ENCODE results near the gene PAPSS2.
"Not testable (repeated sequence)": the region's sequence is repeated elsewhere in the genome, so short reads cannot be mapped to it uniquely, and the experiment has no call there.

PAPSS2 gene

DNA sequence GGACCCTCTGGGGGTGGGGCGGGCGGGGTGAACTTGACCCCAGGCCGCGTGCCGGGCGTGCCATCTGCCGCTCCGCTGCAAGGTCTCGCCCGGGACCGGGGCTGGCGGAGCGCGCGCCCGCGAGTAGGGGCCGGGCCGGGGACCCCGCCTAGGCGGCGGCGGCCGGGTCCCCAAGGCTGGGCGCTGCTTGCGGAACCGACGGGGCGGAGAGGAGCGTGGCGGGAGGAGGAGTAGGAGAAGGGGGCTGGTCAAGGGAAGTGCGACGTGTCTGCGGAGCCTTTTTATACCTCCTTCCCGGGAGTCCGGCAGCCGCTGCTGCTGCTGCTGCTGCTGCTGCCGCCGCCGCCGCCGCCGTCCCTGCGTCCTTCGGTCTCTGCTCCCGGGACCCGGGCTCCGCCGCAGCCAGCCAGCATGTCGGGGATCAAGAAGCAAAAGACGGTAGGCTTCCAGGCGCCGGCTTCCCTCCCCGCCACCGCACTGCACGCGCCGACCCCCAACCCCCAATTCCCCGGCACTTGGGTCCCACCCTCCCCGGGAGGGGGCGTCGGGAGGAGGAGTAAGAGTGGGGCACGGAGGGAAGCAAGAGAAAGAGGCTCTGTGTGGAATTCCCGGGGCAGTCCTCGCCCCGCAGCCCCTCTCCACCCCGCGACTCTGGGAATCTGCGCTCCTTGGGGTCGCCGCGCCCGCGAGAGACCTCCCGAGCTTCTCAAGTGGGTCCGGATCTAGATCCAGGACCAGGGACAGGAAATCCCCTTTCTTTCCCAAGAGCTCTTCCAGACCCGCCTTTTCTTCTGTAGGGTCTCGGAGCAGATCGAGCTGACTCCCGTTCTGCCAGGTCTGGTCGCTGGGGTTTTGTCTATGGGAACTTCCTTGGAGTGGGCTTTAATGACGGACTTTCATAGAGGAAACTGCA lies at the start of gene PAPSS2:
PAPSS2 (plus strand) TSS at position 308 of the 913 bp plus-strand sequence; CDS start at position 412, 104 bp downstream.
- Mint-ChIP-seq H3K4me1 (peaks cover 13% of the 10 kb centered on the region), H3K36me3 (no peaks in the 10 kb centered on the region), H3K4me3 (peak within 1 kb of the TSS; percentile 71), H3K27me3 (peaks cover 56% of the 10 kb centered on the region), H3K27ac (no peak within 1 kb of the TSS), H3K9me3 (no peaks in the 10 kb centered on the region)
- DNase-seq, result peak; percentile 32
- CTCF ChIA-PET, result no interaction called here

DNA sequence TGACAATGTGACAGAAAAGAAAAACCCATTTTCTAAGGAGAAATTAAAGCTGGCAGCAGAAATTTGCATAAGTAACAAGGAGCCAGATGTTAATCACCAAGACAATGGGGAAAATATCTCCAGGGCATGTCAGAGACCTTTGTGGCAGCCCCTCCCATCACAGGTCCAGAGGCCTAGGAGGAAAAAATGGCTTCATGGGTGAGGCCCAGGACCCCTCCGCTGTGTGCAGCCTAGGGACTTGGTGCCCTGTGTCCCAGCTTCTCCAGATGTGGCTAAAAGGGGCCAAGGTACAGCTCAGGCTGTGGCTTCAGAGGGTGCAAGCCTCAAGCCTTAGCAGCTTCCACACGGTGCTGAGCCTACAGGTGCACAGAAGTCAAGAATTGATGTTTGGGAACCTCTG lies 48.3 kb upstream of the PAPSS2 start:
- H3K4me3 Mint-ChIP-seq, H3K4me1 Mint-ChIP-seq, H3K9me3 Mint-ChIP-seq, CTCF ChIA-PET, H3K36me3 Mint-ChIP-seq, DNase-seq, H3K27me3 Mint-ChIP-seq, H3K27ac Mint-ChIP-seq: not testable (repeated sequence)

DNA sequence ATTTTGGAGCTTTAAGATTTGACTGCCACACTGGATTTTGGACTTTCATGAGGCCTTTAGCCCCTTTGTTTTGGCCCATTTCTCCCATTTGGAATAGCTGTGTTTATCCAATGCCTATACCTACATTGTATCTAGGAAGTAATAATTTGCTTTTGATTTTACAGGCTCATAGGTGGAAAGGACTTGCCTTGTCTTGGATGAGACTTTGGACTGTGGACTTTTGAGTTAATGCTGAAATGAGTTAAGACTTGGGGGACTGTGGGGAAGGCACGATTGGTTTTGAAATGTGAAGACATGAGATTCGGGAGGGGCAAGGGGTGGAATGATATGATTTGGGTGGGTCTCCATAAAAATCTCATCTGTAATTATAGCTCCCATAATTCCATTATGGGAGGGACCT lies 47.6 kb upstream of the PAPSS2 start:
- no peak overlapping the region for H3K4me3 Mint-ChIP-seq
- no peak overlapping the region for H3K27ac Mint-ChIP-seq
- H3K27me3 Mint-ChIP-seq, result peaks cover 14% of the 10 kb centered on the region
- no peaks in the 10 kb centered on the region for H3K9me3 Mint-ChIP-seq
- CTCF ChIA-PET, result no interaction called here
- H3K4me1 Mint-ChIP-seq, result no peaks in the 10 kb centered on the region
- no peak for DNase-seq
- H3K36me3 Mint-ChIP-seq, result no peaks in the 10 kb centered on the region

DNA sequence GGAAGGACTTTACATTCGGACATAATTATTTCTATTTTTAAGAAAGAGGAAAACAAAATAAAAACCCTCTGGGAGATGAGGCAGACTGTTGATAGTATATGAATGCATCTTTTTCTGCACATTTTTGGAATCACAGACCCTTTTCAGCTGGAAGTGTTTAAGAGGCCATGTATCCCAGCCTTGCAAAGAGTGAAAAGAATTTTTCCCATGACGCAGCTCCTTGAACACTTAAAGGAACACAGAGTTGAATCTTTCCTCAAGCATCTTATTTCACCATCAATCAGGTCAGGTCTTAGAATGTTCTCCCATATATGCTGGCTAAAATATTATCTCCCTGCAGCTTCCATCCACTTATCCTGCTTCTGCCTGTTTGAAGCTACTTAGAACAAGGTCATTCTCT lies 45.9 kb upstream of the PAPSS2 start:
- CTCF ChIA-PET, result no interaction called here

DNA sequence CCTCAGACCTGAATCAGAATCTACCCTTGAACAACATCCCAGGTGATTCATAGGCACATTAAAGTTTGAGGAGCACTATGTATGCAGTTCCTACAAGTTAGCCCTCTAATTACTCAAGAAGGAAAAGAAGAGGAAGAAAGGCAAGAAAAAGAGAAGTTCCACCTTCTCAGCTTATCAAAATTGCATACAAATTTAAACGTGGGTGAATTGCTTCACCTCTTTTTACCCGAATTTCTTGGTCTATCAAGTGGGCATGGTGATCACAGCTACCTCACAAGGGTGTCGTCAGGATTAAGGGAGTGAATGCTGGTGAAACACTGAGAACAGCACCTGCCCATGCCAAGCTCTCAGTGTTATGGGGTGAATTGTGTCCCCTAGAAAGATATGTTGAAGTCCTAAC lies 43.8 kb upstream of the PAPSS2 start:
- CTCF ChIA-PET, result interaction anchor here (0.5 kb wide), 1 partner anchor 683 kb away, joined by 3 read pairs; no protein-coding TSS in a partner anchor
- Mint-ChIP-seq H3K27ac (no peak overlapping the region), H3K4me1 (no peaks in the 10 kb centered on the region), H3K36me3 (no peaks in the 10 kb centered on the region), H3K4me3 (no peak overlapping the region), H3K9me3 (no peaks in the 10 kb centered on the region), H3K27me3 (peaks cover 27% of the 10 kb centered on the region)
- DNase-seq, result no peak

More for the DNA sequence above, 45.9 kb upstream of the PAPSS2 start:
- no peak overlapping the region for H3K4me3 Mint-ChIP-seq
- peaks cover 19% of the 10 kb centered on the region for H3K27me3 Mint-ChIP-seq
- no peaks in the 10 kb centered on the region for H3K36me3 Mint-ChIP-seq
- no peaks in the 10 kb centered on the region for H3K4me1 Mint-ChIP-seq
- H3K9me3 Mint-ChIP-seq, result no peaks in the 10 kb centered on the region
- H3K27ac Mint-ChIP-seq, result no peak overlapping the region
- DNase-seq, result no peak

DNA sequence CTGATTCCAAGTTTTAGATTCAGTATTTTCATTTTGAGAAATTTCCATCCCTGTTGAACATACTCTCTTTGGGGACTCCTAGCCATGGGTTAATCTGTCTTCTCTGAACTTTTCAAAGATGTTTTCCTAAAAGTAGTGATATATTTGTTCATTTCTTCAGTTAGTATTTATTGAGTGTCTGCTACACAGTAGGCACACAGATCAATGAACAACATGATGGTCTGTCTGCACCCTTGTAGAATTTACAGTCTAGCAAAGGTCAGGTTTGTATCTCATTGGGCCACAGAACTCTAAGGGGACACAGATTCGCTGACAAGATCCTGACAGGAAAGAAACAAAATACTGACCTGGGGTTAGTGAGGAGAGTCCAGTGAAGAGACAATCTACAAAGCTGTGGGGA lies 42.2 kb upstream of the PAPSS2 start:
- CTCF ChIA-PET, result no interaction called here
- no peak overlapping the region for H3K4me3 Mint-ChIP-seq
- H3K27me3 Mint-ChIP-seq, result peaks cover 29% of the 10 kb centered on the region
- no peak overlapping the region for H3K27ac Mint-ChIP-seq
- H3K36me3 Mint-ChIP-seq, result no peaks in the 10 kb centered on the region
- H3K9me3 Mint-ChIP-seq, result no peaks in the 10 kb centered on the region
- no peak for DNase-seq
- H3K4me1 Mint-ChIP-seq, result no peaks in the 10 kb centered on the region

DNA sequence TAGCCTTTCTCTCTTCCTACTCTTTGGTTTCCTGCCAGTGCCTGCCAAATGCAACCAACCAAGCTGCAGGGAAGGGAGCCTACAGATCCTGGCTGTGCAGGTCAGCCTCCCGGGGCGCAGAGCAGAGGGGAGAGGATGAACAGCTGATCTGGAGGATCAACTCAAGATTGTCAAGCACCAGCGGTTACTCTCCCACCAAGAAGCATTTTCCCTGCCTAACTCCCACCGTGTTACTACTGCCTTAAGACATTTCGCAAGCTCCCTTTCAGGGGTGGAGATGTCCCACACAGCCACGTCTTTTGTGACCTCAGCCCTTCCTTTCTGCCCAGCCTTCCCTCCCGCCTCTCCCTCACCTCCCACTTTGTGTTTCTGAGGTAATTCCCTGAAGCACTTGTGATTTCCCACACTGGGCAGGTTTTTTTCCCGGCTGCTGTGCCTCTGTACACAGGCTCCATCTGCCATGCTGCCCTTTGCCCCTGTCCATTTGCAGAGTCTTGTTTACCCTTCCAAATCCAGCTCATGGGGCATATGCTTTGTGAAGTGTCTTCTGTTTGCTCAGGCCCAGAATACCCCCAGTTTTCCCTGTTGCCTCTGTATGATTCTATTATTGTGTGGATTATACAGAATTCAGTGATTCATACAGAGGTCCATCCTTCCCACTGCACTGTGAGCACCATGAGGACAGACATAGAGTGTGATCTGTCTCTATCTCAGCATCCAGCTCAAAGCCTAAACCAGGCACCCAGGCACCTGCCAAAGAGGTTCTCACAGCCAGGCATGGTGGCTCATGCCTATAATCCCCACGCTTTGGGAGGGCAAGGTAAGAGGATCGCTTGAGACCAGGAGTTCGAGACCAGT lies 40.9 kb upstream of the PAPSS2 start:
- peaks cover 32% of the 10 kb centered on the region for H3K27me3 Mint-ChIP-seq
- no peaks in the 10 kb centered on the region for H3K36me3 Mint-ChIP-seq
- H3K4me1 Mint-ChIP-seq, result no peaks in the 10 kb centered on the region
- CTCF ChIA-PET, result no interaction called here
- H3K27ac Mint-ChIP-seq, result no peak overlapping the region
- no peak for DNase-seq
- H3K4me3 Mint-ChIP-seq, result no peak overlapping the region
- no peaks in the 10 kb centered on the region for H3K9me3 Mint-ChIP-seq

DNA sequence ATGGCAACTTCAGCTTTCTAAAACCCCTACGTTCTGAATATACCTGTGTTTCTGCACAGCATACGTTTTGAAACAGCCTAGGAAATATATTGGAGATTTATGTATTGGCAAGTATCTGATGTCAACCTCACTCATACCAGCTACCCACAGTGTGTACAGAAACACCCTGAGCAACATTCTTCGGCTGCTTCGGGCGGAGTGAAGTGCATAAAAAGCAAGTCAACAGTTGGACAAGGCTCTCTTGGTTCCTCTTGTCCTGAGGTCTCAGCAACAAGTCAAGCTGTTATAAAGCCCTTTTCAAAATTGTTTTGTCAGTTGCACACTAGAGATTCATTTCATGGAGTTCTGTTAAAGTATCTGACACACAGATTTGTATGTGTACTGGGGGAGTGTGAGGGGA lies 40.0 kb upstream of the PAPSS2 start:
- CTCF ChIA-PET, result no interaction called here
- Mint-ChIP-seq H3K27me3 (peaks cover 37% of the 10 kb centered on the region), H3K4me3 (no peak overlapping the region), H3K4me1 (no peaks in the 10 kb centered on the region), H3K36me3 (no peaks in the 10 kb centered on the region), H3K27ac (no peak overlapping the region), H3K9me3 (no peaks in the 10 kb centered on the region)
- no peak for DNase-seq

DNA sequence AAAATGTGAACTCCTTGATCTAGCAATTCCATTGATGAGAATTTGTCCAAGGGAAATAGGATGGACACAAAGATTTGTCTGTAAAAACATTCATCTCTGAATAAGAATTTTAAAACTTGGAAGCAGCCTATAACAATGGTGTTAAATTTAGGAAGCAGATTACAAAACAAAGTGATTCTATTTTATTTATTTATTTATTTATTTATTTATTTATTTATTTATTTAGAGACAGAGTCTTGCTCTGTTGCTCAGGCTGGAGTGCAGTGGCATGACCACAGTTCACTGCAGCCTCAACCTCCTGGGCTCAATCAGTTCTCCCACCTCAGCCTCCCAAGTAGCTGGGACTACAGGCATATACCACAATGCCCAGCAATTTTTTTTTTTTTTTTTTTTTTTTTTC lies 38.2 kb upstream of the PAPSS2 start:
- H3K27ac Mint-ChIP-seq, CTCF ChIA-PET, H3K4me1 Mint-ChIP-seq, H3K9me3 Mint-ChIP-seq, DNase-seq, H3K36me3 Mint-ChIP-seq, H3K4me3 Mint-ChIP-seq: not testable (repeated sequence)
- H3K27me3 Mint-ChIP-seq, result peaks cover 33% of the 10 kb centered on the region

DNA sequence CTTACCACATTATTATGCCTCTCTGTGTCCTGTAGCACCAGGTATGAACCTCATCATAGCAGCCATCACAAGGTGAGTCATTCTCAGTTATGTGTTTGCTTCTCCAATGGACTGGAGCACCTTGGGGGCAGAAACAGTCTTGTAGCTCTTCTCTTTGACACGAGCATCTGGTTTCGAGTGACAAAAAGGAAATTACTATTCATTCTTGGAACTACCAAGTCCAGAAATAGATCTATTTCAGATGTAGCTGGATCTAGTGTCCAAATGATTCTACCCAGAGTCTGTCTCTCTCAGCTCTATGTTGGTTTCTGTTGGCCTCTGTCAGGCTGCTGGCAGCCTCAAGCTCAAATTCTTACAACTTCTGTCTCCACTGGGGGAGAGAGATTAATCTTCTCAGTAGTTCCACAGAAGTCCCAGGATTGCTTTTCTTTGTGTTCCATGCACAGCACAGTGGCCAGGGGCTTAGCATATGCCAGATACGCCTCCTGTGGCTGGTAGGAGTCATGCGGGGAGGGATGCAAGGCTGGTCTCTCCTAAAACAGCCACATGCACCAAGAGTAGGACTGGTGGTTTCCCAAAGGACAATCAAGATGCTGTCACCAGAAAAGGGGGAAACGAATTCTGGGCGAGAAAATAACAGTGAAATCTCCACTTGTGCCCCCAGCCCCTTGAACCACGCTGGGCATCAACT lies 37.2 kb upstream of the PAPSS2 start:
- DNase-seq, result no peak
- Mint-ChIP-seq H3K4me3 (no peak overlapping the region), H3K4me1 (no peaks in the 10 kb centered on the region), H3K27me3 (peaks cover 28% of the 10 kb centered on the region), H3K27ac (no peak overlapping the region), H3K36me3 (no peaks in the 10 kb centered on the region), H3K9me3 (no peaks in the 10 kb centered on the region)
- CTCF ChIA-PET, result interaction anchor here (0.6 kb wide), 1 partner anchor 1154 kb away, joined by 3 read pairs; no protein-coding TSS in a partner anchor

DNA sequence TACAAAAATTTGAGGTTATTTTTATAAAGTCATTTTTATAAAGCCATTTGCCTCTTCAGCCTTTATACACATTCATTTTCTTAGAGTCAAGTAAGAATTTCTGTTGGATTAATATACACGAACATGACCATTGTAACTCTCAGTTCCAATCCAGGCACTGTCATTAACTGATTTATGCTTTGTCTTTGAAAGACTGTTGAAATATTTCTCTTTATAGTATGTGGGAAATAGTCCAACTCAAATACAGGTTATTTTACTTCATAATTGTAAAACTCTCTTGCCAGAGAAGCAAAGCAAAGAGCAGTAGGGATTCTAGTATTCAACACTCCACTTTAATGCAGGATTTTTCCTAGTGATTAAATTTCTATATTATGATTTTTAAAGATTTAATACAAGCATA lies 36.5 kb upstream of the PAPSS2 start:
- H3K9me3 Mint-ChIP-seq, result no peaks in the 10 kb centered on the region
- H3K4me3 Mint-ChIP-seq, result no peak overlapping the region
- peaks cover 31% of the 10 kb centered on the region for H3K27me3 Mint-ChIP-seq
- no peak overlapping the region for H3K27ac Mint-ChIP-seq
- no peak for DNase-seq
- H3K4me1 Mint-ChIP-seq, result no peaks in the 10 kb centered on the region
- CTCF ChIA-PET, result no interaction called here
- no peaks in the 10 kb centered on the region for H3K36me3 Mint-ChIP-seq

DNA sequence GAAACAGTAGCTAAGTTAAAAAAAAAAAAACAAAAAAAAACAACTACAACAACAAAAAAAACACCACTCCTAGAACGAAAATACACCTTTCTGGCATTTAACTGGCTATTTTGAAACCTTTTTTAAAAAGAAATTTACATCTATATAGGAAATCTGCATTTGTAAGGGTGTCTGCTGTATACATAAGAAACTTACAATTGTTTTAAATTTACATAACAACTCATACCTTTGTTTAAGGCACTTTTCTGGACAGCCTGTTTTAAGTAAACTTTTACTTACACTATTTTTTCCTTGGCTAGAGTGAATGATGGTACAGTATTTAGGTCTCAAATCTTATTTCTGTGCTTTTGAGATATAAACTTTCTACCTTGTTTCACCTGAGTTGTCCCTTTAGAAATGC lies 34.0 kb upstream of the PAPSS2 start:
- no peak for DNase-seq
- Mint-ChIP-seq H3K27me3 (peaks cover 20% of the 10 kb centered on the region), H3K9me3 (no peaks in the 10 kb centered on the region), H3K36me3 (no peaks in the 10 kb centered on the region), H3K4me3 (no peak overlapping the region), H3K27ac (no peak overlapping the region), H3K4me1 (no peaks in the 10 kb centered on the region)
- CTCF ChIA-PET, result no interaction called here

DNA sequence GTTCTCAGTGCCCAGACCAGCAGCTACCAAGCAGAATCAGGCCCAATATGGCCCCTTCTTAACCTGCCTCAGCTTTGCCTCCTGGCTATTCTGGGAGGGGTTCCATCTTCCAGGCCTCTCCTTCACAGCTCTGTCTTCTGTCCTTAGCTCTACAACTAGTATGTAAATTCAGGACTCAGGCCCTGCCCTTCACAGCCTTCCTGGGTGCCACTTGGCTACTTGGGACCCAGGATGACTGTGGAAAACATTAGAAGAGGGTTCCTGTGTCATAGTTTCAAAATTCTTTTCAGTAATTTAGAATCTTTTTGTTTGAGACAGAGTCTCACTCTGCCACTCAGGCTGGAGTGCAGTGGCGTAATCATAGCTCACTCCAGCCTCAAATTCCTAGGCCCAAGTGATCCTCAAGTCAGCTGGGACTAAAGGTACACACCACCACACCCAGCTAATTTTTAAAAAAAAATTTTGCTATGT lies 33.2 kb upstream of the PAPSS2 start:
- CTCF ChIA-PET, result no interaction called here
- H3K27ac Mint-ChIP-seq, result no peak overlapping the region
- no peaks in the 10 kb centered on the region for H3K9me3 Mint-ChIP-seq
- no peak for DNase-seq
- H3K4me1 Mint-ChIP-seq, result no peaks in the 10 kb centered on the region
- no peak overlapping the region for H3K4me3 Mint-ChIP-seq
- no peaks in the 10 kb centered on the region for H3K36me3 Mint-ChIP-seq
- peaks cover 17% of the 10 kb centered on the region for H3K27me3 Mint-ChIP-seq

DNA sequence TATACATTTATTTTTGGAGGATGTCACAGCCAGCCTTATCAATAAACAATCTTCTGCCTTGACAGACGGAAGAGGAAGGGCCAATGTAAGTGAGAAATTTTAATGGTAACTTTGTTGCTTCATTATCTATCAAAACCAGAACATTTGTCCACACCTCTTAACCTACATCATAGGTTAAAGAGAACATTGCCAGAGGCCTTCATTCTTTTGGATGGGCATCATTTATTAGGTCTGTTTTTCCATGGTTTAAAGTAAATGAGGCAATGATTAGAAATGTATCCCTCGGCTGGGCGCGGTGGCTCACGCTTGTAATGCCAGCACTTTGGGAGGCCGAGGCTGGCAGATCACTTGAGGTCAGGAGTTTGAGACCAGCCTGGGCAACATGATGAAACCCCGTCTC lies 29.5 kb upstream of the PAPSS2 start:
- Mint-ChIP-seq H3K27ac (no peak overlapping the region), H3K27me3 (peaks cover 3% of the 10 kb centered on the region), H3K9me3 (no peaks in the 10 kb centered on the region), H3K4me3 (no peak overlapping the region), H3K4me1 (no peaks in the 10 kb centered on the region), H3K36me3 (no peaks in the 10 kb centered on the region)
- CTCF ChIA-PET, result no interaction called here
- no peak for DNase-seq
